K562 (cell line): ENCODE measurements around the gene TUBB8B. TPM values are rescaled to one million over a fixed set of nuclear protein-coding genes. Genes with fewer than 3 reads are reported as not detected.
"Not testable (repeated sequence)": the region's sequence is repeated elsewhere in the genome, so short reads cannot be mapped to it uniquely, and the experiment has no call there.

Experiments used
- ATAC-seq: fragments of 200-7000 bp; cut with Tn5 transposase; 3 replicates; pipeline ENCODE4 v1.9.1; 2020; ENCODE audit warnings: moderate library complexity
- BruUV-seq: library from RNA; stranded (reverse); fragments of 400-500 nt; replicated peaks from 2 replicates; lab custom pipeline; 2021; lab: Mats Ljungman, UMichigan
- CTCF ChIA-PET: fragments of 300-600 bp; formaldehyde crosslinking; extraction: SDS; loops from one replicate; lab custom pipeline; 2021; ENCODE audit warnings: low intra/inter-chr PET ratio; lab: Yijun Ruan, JAX
- POLR2A ChIA-PET: fragments of 300-600, 350-650 bp; sonication (Branson Sonifier 250); formaldehyde crosslinking; extraction: SDS; loops from one replicate; lab custom pipeline; 2021; ENCODE audit warnings: antibody characterized with exemption, inconsistent platforms; lab: Yijun Ruan, JAX
- DNase-seq, 4 experiments: peaks; one replicate each; pipeline versions ENCODE4 v3.0.0 to v3.0.0-alpha.2; 2011 to 2018; ENCODE audit warnings: low spot score in 3 of 4, mixed read lengths in 3 of 4; ENCODE audit errors: extremely low read depth in 1 of 4
- FAIRE-seq: peaks from 2 replicates; lab custom pipeline; 2011; peaks lifted over from hg19 to GRCh38; lab: Jason Lieb, UNC
- H2AFZ ChIP-seq: 2 replicates; pipeline ENCODE4 v1.6.0; 2011; ENCODE audit warnings: low read depth, low read length, control low read depth, inconsistent platforms
- H3K27ac ChIP-seq: fragments of 200-600 bp; 3 replicates; pipeline ENCODE4 v1.8.0; 2011; ENCODE audit warnings: low read depth, mild to moderate bottlenecking, control low read depth, inconsistent platforms, low read length, moderate library complexity, mixed read lengths; ENCODE audit errors: extremely low read depth
- H3K27me3 ChIP-seq, 2 experiments: fragments of 300-600 bp in 1 of 2; 2 replicates in 1 of 2; 3 replicates in 1 of 2; pipeline versions ENCODE4 v1.6.0 to v1.8.0; 2011; ENCODE audit warnings: inconsistent platforms in 2 of 2, low read length in 2 of 2, mild to moderate bottlenecking in 1 of 2, mixed read lengths in 1 of 2, moderate library complexity in 1 of 2; ENCODE audit not compliant: control insufficient read depth in 2 of 2, insufficient read depth in 2 of 2
- H3K36me3 ChIP-seq: fragments of 300-600 bp; 3 replicates; pipeline ENCODE4 v1.8.0; 2011; ENCODE audit warnings: mild to moderate bottlenecking, low read length, inconsistent platforms; ENCODE audit not compliant: control insufficient read depth, insufficient read depth
- H3K4me1 ChIP-seq, 2 experiments: fragments of 200-600 bp in 1 of 2; replicated peaks in 1 of 2; 2 replicates in 1 of 2; 3 replicates in 1 of 2; pipeline versions ENCODE4 v1.5.1 to v1.8.0; 2011; ENCODE audit warnings: inconsistent platforms in 2 of 2, low read length in 2 of 2, mild to moderate bottlenecking in 1 of 2, mixed read lengths in 1 of 2, moderate library complexity in 1 of 2; ENCODE audit not compliant: control insufficient read depth in 2 of 2, insufficient read depth in 2 of 2
- H3K4me2 ChIP-seq: 2 replicates; pipeline ENCODE4 v1.6.1; 2011; ENCODE audit warnings: low read length, control low read depth, inconsistent platforms, mixed read lengths; ENCODE audit not compliant: insufficient read depth
- H3K4me3 ChIP-seq: fragments of 200-600 bp; sonication (generic), shearing (Covaris generic); 2 replicates; pipeline ENCODE4 v1.5.1; 2016; ENCODE audit warnings: control low read depth, inconsistent platforms
- H3K79me2 ChIP-seq: fragments of 200-600 bp; 3 replicates; pipeline ENCODE4 v1.8.0; 2011; ENCODE audit warnings: low read length, inconsistent platforms; ENCODE audit not compliant: control insufficient read depth, insufficient read depth
- H3K9ac ChIP-seq, 2 experiments: 2 replicates each; pipeline versions ENCODE4 v1.6.0 to v1.6.1; 2011; ENCODE audit warnings: low read depth in 2 of 2, low read length in 2 of 2, control low read depth in 1 of 2, inconsistent platforms in 1 of 2, mild to moderate bottlenecking in 1 of 2, mixed read lengths in 1 of 2; ENCODE audit not compliant: insufficient read depth in 1 of 2
- H3K9me1 ChIP-seq: one replicate; pipeline ENCODE4 v1.6.0; 2011; ENCODE audit warnings: inconsistent platforms, mild to moderate bottlenecking, low read length, moderate library complexity; ENCODE audit not compliant: control insufficient read depth, insufficient read depth
- H3K9me3 ChIP-seq: replicated peaks from 2 replicates; pipeline ENCODE4 v1.5.1; 2011; ENCODE audit warnings: low read depth, low read length, inconsistent platforms; ENCODE audit not compliant: control insufficient read depth, insufficient read depth
- H4K20me1 ChIP-seq: replicated peaks from 2 replicates; pipeline ENCODE4 v1.6.1; 2011; ENCODE audit warnings: low read length, inconsistent platforms, mixed read lengths; ENCODE audit not compliant: control insufficient read depth, insufficient read depth
- WGBS: fragments of 100-300 bp; shearing (Covaris generic); methylation state at CpG from one replicate; pipeline ENCODE4 v1.1.6; 2016; ENCODE audit warnings: low coverage, mixed read lengths; ENCODE audit not compliant: insufficient coverage; ENCODE audit errors: missing lambda C conversion rate; 5-methylcytosine and 5-hydroxymethylcytosine counted together
- in situ Hi-C: fragments of 300-500 bp; cut with MboI; formaldehyde crosslinking; loops from 4 replicates; pipeline ENCODE4 v1.15.0; 2018; ENCODE audit warnings: inconsistent platforms, mixed read lengths
- intact Hi-C: fragments of 100-400 bp; cut with micrococcal nuclease; formaldehyde crosslinking; loops from 2 replicates; pipeline ENCODE4 v1.14.2; 2022
- polyA plus RNA-seq, 8 experiments: library from polyadenylated mRNA; depleted of rRNA in 4 of 8; stranded (reverse) in 5 of 8; unstranded in 3 of 8; fragments of >200 nt; fragmentation: Nextera tagmentation in 2 of 8; fragmentation: Illumina TruSeq in 1 of 8; extraction: Ambion mirVana in 2 of 8; extraction: Trizol in 1 of 8; gene quantifications; 2 replicates each; pipeline versions ENCODE4 v1.2.1 to v1.2.3, GENCODE V29; 2011 to 2014; ENCODE audit warnings: inconsistent platforms in 1 of 8, missing spikeins in 1 of 8
- total RNA-seq, 7 experiments: library from RNA; depleted of rRNA in 6 of 7; stranded (reverse); fragments of >200 nt in 6 of 7; fragmentation: Illumina TruSeq in 2 of 7; extraction: Trizol in 2 of 7; gene quantifications; 2 replicates each; pipeline versions ENCODE4 v1.2.1 to v1.2.3, GENCODE V29; 2011 to 2021; ENCODE audit warnings: low replicate concordance in 1 of 7

The TUBB8B gene
- total and polyA plus RNA-seq, 9 of the 15 experiments (the other 6 are each of a cell fraction or from before 2014, with no cell fraction given) = 0.08 TPM; not detected in 8

DNA sequence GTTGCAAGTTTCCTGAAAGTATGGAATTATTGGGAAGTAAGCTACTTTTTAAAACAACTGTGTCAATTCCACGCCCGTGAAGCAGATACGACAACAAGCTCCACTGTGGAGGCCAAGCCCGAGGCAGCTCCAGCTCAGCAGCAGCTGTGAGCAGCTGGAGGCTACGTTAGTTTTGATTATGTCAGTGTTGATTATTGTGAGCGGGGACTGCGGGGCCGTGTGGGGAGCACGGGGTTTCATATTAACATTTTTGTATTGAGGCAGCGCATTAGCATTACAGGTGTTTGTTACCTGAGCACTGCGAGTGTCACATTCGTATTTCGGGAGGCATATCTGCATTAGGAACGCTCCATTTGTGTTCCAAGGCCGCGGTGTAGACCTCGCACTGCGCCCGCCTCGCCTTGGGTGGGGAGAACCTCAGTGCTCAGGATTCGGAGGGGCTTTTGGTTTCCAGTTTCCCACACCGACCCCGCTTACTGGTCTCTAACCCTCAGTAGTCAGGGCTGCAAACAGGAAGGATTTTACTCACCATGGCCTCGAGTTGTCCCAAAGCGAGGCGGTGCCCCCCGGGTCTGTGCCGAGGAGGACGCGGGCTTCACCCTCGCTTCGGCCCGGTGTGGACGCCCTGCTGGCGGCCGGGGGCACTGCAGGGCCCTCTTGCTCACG is 46.8 kb upstream of the TUBB8B start:
- H3K4me2 ChIP-seq, H3K9ac ChIP-seq, BruUV-seq, H3K4me3 ChIP-seq, H3K9me1 ChIP-seq, DNase-seq, intact Hi-C loops, H3K4me1 ChIP-seq, H4K20me1 ChIP-seq, H3K79me2 ChIP-seq, H3K27me3 ChIP-seq, in situ Hi-C loops, POLR2A ChIA-PET, H3K27ac ChIP-seq, FAIRE-seq, H2AFZ ChIP-seq, ATAC-seq, H3K9me3 ChIP-seq, H3K36me3 ChIP-seq: not testable (repeated sequence)
- CTCF ChIA-PET = interaction anchor here (0.6 kb wide), 1 partner anchor 578 kb away, joined by 3 read pairs; no protein-coding TSS in a partner anchor
- 93% methylated on average over 9 of the region's 37 CpGs for WGBS

DNA sequence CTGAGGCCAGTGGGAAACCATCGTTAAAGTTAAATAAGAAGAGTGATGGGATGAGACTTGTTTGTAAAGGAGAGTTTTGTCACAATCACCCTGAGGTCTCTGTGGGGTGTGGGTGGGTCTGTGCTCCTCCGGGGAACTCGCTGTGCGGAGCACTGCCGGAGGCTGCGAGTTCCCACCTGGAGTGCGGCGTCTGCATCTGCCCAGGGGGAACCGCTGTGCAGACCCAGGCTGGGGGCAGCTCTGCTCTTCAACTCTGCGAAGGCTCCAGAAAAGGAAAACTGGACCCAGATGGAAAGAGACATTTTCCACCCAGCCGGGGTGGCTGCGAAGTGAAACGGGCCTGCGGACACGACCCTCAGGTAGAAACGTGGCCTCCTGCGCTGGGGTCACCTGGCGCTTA is 46.2 kb upstream of the TUBB8B start:
- H3K27ac ChIP-seq, H3K9me1 ChIP-seq, ATAC-seq, H3K79me2 ChIP-seq, H4K20me1 ChIP-seq, in situ Hi-C loops, H3K27me3 ChIP-seq, FAIRE-seq, H3K9me3 ChIP-seq, BruUV-seq, DNase-seq, intact Hi-C loops, H3K9ac ChIP-seq, H3K4me1 ChIP-seq, H3K4me2 ChIP-seq, H3K4me3 ChIP-seq, POLR2A ChIA-PET, H3K36me3 ChIP-seq, H2AFZ ChIP-seq: not testable (repeated sequence)
- WGBS = 86% methylated on average over 15 of the region's 18 CpGs
- CTCF ChIA-PET = interaction anchor here (0.6 kb wide), 1 partner anchor 579 kb away, joined by 3 read pairs; no protein-coding TSS in a partner anchor

- intact Hi-C loops, H4K20me1 ChIP-seq, DNase-seq, H3K4me1 ChIP-seq, H3K27me3 ChIP-seq, H3K4me2 ChIP-seq, ATAC-seq, H3K9me1 ChIP-seq, H3K9me3 ChIP-seq, H3K27ac ChIP-seq, H2AFZ ChIP-seq, BruUV-seq, H3K36me3 ChIP-seq, H3K9ac ChIP-seq, in situ Hi-C loops, H3K79me2 ChIP-seq, H3K4me3 ChIP-seq, FAIRE-seq, POLR2A ChIA-PET: not testable (repeated sequence)
- CTCF ChIA-PET = interaction anchor here (0.7 kb wide), 1 partner anchor 62 kb away, joined by 3 read pairs; no protein-coding TSS in a partner anchor
- 13% methylated on average over 6 of the region's 6 CpGs for WGBS
These were observed 44.5 kb upstream of the TUBB8B start for GRCh38 chr18:93897-94408.
